NT2/D1 (cell line): ENCODE measurements around the gene SH3PXD2A.

Experiments used
- DNase-seq: peaks from one replicate; pipeline ENCODE4 v3.0.0-alpha.2; 2011; ENCODE audit warnings: low read depth, low spot score
- H3K27me3 ChIP-seq: 2 replicates; pipeline ENCODE4 v1.6.0; 2011; ENCODE audit warnings: mild to moderate bottlenecking; ENCODE audit not compliant: insufficient read length, insufficient read depth
- H3K36me3 ChIP-seq: 2 replicates; pipeline ENCODE4 v1.6.1; 2011; ENCODE audit warnings: mild to moderate bottlenecking, low read length, mixed read lengths; ENCODE audit not compliant: insufficient read depth, insufficient read length
- H3K4me1 ChIP-seq: 2 replicates; pipeline ENCODE4 v1.5.1; 2011; ENCODE audit not compliant: insufficient read depth, insufficient read length
- H3K4me3 ChIP-seq: 2 replicates; pipeline ENCODE4 v1.5.1; 2011; ENCODE audit warnings: low read depth; ENCODE audit not compliant: insufficient read length
- H3K9ac ChIP-seq: 2 replicates; pipeline ENCODE4 v1.6.0; 2011; ENCODE audit warnings: low read depth; ENCODE audit not compliant: insufficient read length
- H3K9me3 ChIP-seq: 2 replicates; pipeline ENCODE4 v1.5.1; 2011; ENCODE audit warnings: mild to moderate bottlenecking, low read length; ENCODE audit not compliant: insufficient read depth
- SUZ12 ChIP-seq: IDR thresholded peaks from 2 replicates; pipeline ENCODE4 v1.6.1; 2011; ENCODE audit not compliant: insufficient read length, insufficient read depth; ENCODE audit errors: extremely low read depth
- YY1 ChIP-seq: IDR thresholded peaks from 2 replicates; pipeline ENCODE4 v1.6.1; 2011; ENCODE audit not compliant: insufficient read length, insufficient read depth
- ZNF274 ChIP-seq: IDR thresholded peaks from 2 replicates; pipeline ENCODE4 v1.6.1; 2011; ENCODE audit warnings: mild to moderate bottlenecking, low read depth, low read length

SH3PXD2A gene

DNA sequence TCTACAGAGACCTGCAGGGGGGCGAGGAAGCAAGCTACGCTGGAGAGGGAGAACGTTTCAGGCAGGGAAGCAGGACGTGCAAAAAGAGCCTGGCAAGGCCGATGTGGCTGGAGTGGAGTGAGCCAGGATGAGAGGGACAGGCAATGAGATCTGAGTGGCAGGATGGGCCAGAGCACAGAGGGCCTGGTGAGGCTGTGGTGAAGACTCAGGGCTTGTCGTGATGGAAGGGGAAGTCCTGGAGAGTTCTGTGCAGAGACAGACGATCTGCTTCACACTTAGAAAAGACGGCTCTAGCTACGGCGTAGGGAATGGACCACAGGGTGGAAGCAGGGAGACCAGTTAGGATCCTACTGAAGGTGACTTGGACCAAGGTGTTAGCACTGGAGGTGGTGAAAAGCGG lies 87.0 kb downstream of the SH3PXD2A start:
- DNase-seq, result no peak
- Histone ChIP-seq H3K9me3 (no peaks in the 10 kb centered on the region), H3K9ac (no peak overlapping the region), H3K27me3 (no peaks in the 10 kb centered on the region), H3K4me1 (peaks cover 26% of the 10 kb centered on the region), H3K36me3 (peaks cover 4% of the 10 kb centered on the region), H3K4me3 (no peak overlapping the region)
- no peak for TF ChIP-seq ZNF274
- no peak for TF ChIP-seq YY1
- TF ChIP-seq SUZ12, result no peak

DNA sequence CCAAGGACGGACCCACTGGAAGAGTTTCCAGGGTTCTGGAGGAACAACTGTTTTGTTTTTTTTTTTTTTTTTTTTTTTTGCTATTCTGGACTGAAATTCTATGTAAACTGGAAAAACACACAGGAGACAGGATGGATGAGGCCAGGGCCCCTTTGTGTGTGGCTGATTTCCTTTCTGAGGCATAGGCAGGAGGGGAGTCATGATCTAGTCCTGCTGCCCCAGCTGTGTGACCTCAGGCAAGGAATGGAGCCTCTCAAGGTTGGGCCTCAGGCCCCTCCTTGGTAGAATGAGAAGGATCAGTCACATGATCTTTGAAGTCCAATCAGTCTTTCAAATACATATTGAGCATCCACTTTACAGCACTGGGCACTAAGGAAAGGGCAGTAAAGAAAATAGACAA lies 87.6 kb downstream of the SH3PXD2A start:
- H3K9me3 ChIP-seq, result no peaks in the 10 kb centered on the region
- H3K4me3 ChIP-seq, result no peak overlapping the region
- peaks cover 4% of the 10 kb centered on the region for H3K36me3 ChIP-seq
- H3K27me3 ChIP-seq, result no peaks in the 10 kb centered on the region
- DNase-seq, result no peak
- H3K9ac ChIP-seq, result no peak overlapping the region
- peaks cover 26% of the 10 kb centered on the region for H3K4me1 ChIP-seq
- TF ChIP-seq ZNF274 (no peak), YY1 (no peak), SUZ12 (no peak)

DNA sequence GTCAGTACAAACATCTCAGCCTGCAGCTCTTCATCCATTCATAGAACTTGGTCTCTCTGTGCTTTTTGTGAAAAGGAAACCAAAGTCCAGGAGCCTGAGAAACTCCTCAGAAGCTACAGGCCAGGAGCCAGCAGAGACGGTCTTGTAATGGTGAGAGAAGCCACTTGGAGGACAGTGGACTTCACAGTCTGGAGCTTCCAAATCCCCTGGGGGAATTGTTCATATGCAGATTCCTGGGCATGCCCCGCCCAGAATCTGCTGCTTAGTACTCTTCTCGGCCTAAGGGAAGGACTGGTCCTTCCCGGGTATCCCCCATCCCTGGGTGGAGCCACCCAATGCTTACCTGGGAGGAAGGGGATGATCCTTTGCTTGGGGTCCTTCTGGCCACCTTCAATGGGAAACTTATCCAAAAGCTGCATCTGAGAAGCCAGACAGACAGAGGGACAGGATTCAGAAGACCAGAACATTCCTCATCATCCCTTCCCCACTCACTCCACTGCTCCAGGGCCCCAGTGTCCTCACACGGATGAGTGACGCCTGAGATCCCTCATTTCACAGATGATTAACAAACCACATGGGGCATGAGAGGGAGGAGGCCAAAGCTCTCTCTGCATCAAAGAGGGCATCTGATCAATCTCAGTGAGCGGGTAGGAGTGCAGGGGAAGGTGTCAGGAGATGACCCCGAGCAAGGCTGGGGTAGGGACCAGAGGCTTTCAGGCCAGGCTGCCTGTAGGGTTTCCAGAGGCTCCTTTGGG lies 88.4 kb downstream of the SH3PXD2A start:
- DNase-seq, result peak; percentile 22
- Histone ChIP-seq H3K27me3 (no peaks in the 10 kb centered on the region), H3K9me3 (no peaks in the 10 kb centered on the region), H3K9ac (no peak overlapping the region), H3K4me1 (peaks cover 24% of the 10 kb centered on the region), H3K36me3 (peaks cover 4% of the 10 kb centered on the region), H3K4me3 (no peak overlapping the region)
- TF ChIP-seq SUZ12 (no peak), YY1 (no peak), ZNF274 (no peak)

DNA sequence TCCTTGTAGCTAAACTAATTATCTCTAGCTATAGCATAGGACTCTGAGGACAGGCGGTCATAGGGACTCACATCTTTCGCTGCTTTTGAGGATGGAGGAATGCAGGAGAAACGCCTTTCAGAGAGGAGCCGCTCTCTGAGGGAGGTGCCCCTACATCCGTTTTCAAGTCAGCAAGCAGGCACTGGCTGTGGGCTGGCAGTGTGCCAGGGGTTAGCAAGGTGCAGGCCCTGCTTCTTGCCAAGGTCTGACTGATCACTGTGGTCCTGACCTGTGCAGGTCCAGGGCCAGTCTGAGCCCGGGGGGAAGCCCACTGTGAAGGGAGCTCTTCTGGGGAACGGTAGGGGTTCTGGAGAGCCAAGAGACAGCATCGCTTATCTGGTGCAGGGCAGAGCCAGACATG lies 89.4 kb downstream of the SH3PXD2A start:
- H3K4me1 ChIP-seq, result peaks cover 25% of the 10 kb centered on the region
- no peaks in the 10 kb centered on the region for H3K27me3 ChIP-seq
- peaks cover 4% of the 10 kb centered on the region for H3K36me3 ChIP-seq
- no peak for DNase-seq
- H3K9me3 ChIP-seq, result no peaks in the 10 kb centered on the region
- TF ChIP-seq YY1 (no peak), ZNF274 (no peak), SUZ12 (no peak)
- no peak overlapping the region for H3K9ac ChIP-seq
- no peak overlapping the region for H3K4me3 ChIP-seq

DNA sequence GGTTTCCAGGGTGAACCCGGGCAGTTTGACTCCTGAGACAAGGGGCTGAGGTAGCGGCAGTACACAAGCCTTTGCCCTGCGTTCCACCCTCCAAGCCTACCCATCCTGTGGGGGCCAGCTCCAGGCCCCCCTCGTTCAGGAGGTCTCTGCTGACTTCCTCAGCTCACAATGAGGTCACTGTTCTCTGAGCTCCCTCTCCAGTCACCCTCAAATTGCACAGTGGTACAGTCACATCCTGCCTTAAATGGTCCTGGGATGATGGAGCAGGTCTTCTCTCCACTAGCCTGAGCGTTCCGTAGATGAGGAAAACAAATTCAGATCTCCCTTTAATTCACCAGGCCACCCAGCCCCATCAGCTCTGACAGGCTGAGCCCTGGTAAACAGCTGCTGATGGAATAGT lies 90.2 kb downstream of the SH3PXD2A start:
- Histone ChIP-seq H3K4me1 (peaks cover 25% of the 10 kb centered on the region), H3K9me3 (no peaks in the 10 kb centered on the region), H3K27me3 (no peaks in the 10 kb centered on the region), H3K4me3 (no peak overlapping the region), H3K36me3 (peaks cover 4% of the 10 kb centered on the region), H3K9ac (no peak overlapping the region)
- DNase-seq, result no peak
- no peak for TF ChIP-seq ZNF274
- no peak for TF ChIP-seq YY1
- TF ChIP-seq SUZ12, result no peak

DNA sequence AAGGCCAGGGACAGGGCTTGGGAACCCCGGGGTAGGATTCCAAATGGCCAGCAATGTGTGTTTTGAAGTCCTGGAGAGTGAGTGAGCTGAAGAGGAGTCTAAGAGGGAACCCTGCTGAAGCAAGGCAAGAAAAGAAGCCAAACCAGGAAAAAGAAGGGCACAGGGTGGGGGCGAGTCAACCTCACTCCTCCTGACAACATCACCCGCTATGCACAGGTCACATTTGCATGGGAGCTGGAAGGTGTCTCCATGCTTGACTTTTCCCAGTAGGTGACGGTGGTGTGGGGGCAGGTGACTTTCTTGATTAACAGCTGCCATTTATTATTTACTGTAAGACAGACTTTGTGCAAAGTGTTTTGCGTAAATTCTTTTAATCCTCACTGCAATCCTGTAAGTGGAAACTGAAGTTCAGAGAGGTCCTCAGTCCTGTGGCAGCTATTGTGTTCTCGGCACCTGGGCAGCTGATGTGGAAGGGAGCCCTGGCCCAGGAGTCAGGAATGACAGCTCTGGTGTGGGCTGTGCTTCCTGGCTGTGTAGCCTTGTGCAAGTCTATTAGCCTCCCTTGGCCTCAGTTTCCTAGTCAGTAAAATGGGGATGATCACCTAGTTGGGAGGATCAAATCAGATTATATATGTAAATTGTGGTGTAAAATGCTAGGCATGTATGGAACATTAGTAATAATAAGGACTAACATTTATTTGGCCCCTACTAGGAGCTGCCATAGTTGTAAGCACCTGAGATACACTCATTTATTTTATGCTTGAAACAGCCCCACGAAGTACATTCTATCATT lies 90.9 kb downstream of the SH3PXD2A start:
- no peak for TF ChIP-seq YY1
- TF ChIP-seq SUZ12, result no peak
- no peak for TF ChIP-seq ZNF274
- H3K4me1 ChIP-seq, result peaks cover 25% of the 10 kb centered on the region
- H3K9me3 ChIP-seq, result no peaks in the 10 kb centered on the region
- H3K36me3 ChIP-seq, result peaks cover 4% of the 10 kb centered on the region
- no peaks in the 10 kb centered on the region for H3K27me3 ChIP-seq
- no peak overlapping the region for H3K9ac ChIP-seq
- H3K4me3 ChIP-seq, result no peak overlapping the region
- no peak for DNase-seq
